GM06990 (cell line): Measurements from ENCODE around the gene RYR1.

Experiments used
- DNase-seq: peaks from one replicate; pipeline ENCODE4 v3.0.0-alpha.2; 2011; ENCODE audit not compliant: insufficient read length; ENCODE audit errors: extremely low read depth
- H3K27me3 ChIP-seq: replicated peaks from 2 replicates; pipeline ENCODE4 v1.6.0; 2011; ENCODE audit warnings: low read length; ENCODE audit not compliant: control insufficient read depth, insufficient read depth
- H3K36me3 ChIP-seq: 2 replicates; pipeline ENCODE4 v1.5.1; 2011; ENCODE audit warnings: low read length; ENCODE audit not compliant: control insufficient read depth, insufficient read depth
- H3K4me3 ChIP-seq: replicated peaks from 2 replicates; pipeline ENCODE4 v1.5.1; 2011; ENCODE audit warnings: low read depth, mild to moderate bottlenecking, control low read depth, low read length
- CTCF ChIP-seq: IDR thresholded peaks from 2 replicates; pipeline ENCODE4 v1.5.1; 2011; ENCODE audit warnings: low read length, control low read depth, mild to moderate bottlenecking, inconsistent platforms; ENCODE audit not compliant: insufficient read depth, poor library complexity, severe bottlenecking

Gene RYR1

DNA sequence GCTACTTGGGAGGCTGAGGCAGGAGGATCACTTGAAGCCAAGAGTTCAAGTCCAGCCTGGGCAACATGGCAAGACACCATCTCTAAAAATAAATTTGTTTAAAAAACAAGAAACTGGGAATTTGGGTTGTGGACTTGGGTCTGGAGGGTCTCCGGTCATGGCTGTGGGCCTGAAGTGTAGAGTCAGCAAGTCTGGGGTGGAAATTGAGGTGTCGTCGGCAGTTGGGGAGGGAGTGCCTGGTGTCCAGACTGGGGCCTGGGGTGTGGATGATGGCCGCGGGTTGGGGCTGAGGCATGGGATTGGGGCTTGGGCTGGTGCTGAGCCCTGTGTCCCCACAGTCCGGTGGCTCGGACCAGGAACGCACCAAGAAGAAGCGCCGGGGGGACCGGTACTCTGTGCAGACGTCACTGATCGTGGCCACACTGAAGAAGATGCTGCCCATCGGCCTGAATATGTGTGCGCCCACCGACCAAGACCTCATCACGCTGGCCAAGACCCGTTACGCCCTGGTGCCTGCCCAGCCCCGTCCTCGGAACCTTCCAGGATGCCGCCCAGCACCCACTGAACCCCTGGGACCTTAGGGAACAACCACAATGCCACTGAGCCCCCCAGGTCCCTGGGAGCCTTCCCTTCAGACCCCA, 91.6 kb downstream of the RYR1 start:
- no peak for DNase-seq
- H3K36me3 ChIP-seq = no peaks in the 10 kb centered on the region
- H3K27me3 ChIP-seq = no peaks in the 10 kb centered on the region; the same call in none of the 2 replicates
- no peak for TF ChIP-seq CTCF
- H3K4me3 ChIP-seq = no peak overlapping the region

- Histone ChIP-seq H3K27me3 (no peaks in the 10 kb centered on the region; the same call in none of the 2 replicates), H3K4me3 (no peak overlapping the region), H3K36me3 (no peaks in the 10 kb centered on the region)
- DNase-seq = no peak
- TF ChIP-seq CTCF = no peak
Observed at GRCh38 chr19:38526430-38526829, 92.9 kb downstream of the RYR1 start.

GRCh38 chr19:38527466-38528136, 94.1 kb downstream of the RYR1 start:
- no peaks in the 10 kb centered on the region; the same call in none of the 2 replicates for H3K27me3 ChIP-seq
- TF ChIP-seq CTCF = no peak
- DNase-seq = no peak

DNA sequence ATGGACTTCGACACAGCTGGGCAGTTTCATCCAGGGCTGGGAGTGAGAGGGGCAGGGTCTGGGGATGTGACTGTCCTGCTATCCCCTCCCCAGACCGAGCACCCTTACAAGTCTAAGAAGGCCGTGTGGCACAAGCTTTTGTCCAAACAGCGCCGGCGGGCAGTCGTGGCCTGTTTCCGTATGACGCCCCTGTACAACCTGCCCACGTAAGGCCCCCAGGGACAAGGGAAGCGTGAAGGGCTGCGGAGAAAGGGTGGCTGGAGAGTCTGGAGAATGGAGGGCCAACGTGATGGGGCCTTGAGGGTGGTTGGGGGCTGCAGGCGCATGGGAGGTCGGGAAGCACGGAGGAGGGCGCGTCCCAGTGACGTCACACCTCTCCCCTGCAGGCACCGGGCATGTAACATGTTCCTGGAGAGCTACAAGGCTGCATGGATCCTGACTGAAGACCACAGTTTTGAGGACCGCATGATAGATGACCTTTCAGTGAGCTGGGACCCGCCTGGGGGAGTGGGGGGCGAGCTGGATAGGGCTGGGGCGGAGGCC, 94.8 kb downstream of the RYR1 start:
- Histone ChIP-seq H3K36me3 (no peaks in the 10 kb centered on the region), H3K4me3 (no peak overlapping the region), H3K27me3 (no peaks in the 10 kb centered on the region; the same call in 1 of the 2 replicates)
- TF ChIP-seq CTCF = no peak
- DNase-seq = no peak

More at GRCh38 chr19:38527466-38528136, 94.1 kb downstream of the RYR1 start:
- no peaks in the 10 kb centered on the region for H3K36me3 ChIP-seq
- no peak overlapping the region for H3K4me3 ChIP-seq

DNA sequence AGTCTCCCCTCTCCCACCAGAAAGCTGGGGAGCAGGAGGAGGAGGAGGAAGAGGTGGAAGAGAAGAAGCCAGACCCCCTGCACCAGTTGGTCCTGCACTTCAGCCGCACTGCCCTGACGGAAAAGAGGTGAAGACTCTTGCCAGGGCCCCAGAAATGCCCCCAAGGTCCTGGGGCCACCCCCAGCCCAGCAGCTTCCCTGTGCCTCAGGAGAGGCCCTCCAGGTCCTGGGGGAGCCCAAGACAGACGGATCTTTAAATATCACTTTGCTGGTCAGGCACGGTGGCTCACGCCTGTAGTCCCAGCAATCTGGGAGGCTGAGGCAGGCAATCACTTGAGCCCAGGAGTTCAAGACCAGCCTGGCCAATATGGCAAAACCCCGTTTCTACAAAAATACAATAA, 95.4 kb downstream of the RYR1 start:
- no peak for TF ChIP-seq CTCF
- no peak for DNase-seq
- no peaks in the 10 kb centered on the region for H3K36me3 ChIP-seq
- no peaks in the 10 kb centered on the region; the same call in 1 of the 2 replicates for H3K27me3 ChIP-seq
- no peak overlapping the region for H3K4me3 ChIP-seq
